Trophoblast cell (in vitro differentiated cells and primary cell): ENCODE data around the gene SLC6A5.

Experiments used
- DNase-seq, 2 donors: peaks; one replicate each; pipeline ENCODE4 v3.0.0-alpha.2; 2016
- H2AFZ ChIP-seq: 2 replicates; pipeline ENCODE4 v1.6.1; 2013; ENCODE audit warnings: low read length, moderate library complexity, mild to moderate bottlenecking; ENCODE audit not compliant: insufficient read depth, poor library complexity
- H2AK5ac ChIP-seq: 2 replicates; pipeline ENCODE4 v1.6.1; 2013; ENCODE audit warnings: mild to moderate bottlenecking, low read length
- H2BK120ac ChIP-seq: 2 replicates; pipeline ENCODE4 v1.6.1; 2013; ENCODE audit warnings: low read length, mild to moderate bottlenecking, moderate library complexity; ENCODE audit not compliant: insufficient read depth, poor library complexity
- H2BK12ac ChIP-seq: 2 replicates; pipeline ENCODE4 v1.6.1; 2013; ENCODE audit warnings: mild to moderate bottlenecking, low read length, moderate library complexity
- H2BK5ac ChIP-seq: 2 replicates; pipeline ENCODE4 v1.6.1; 2013; ENCODE audit warnings: low read length, low read depth, moderate library complexity, mild to moderate bottlenecking; ENCODE audit not compliant: poor library complexity
- H3K14ac ChIP-seq: 2 replicates; pipeline ENCODE4 v1.6.1; 2013; ENCODE audit warnings: mild to moderate bottlenecking, low read length
- H3K18ac ChIP-seq: 2 replicates; pipeline ENCODE4 v1.6.1; 2013; ENCODE audit warnings: mild to moderate bottlenecking, low read length
- H3K23ac ChIP-seq: 2 replicates; pipeline ENCODE4 v1.6.1; 2013; ENCODE audit warnings: low read length
- H3K27ac ChIP-seq: 2 replicates; pipeline ENCODE4 v1.5.1; 2013; ENCODE audit warnings: low read depth, mild to moderate bottlenecking, inconsistent platforms, low read length, moderate library complexity
- H3K27me3 ChIP-seq: 2 replicates; pipeline ENCODE4 v1.6.1; 2013; ENCODE audit warnings: inconsistent platforms, mild to moderate bottlenecking, low read length, moderate library complexity; ENCODE audit not compliant: insufficient read depth
- H3K36me3 ChIP-seq, 2 experiments: 1 replicate in 1 of 2; 2 replicates in 1 of 2; pipeline ENCODE4 v1.6.1; 2013; ENCODE audit warnings: low read length in 2 of 2, mild to moderate bottlenecking in 2 of 2, moderate library complexity in 1 of 2; ENCODE audit not compliant: insufficient read depth in 2 of 2, control insufficient read depth in 1 of 2
- H3K4ac ChIP-seq: 2 replicates; pipeline ENCODE4 v1.6.1; 2013; ENCODE audit warnings: low read depth, mild to moderate bottlenecking, low read length, moderate library complexity
- H3K4me1 ChIP-seq, 2 experiments: 1 replicate in 1 of 2; 2 replicates in 1 of 2; pipeline ENCODE4 v1.6.1; 2013; ENCODE audit warnings: low read length in 2 of 2, mild to moderate bottlenecking in 2 of 2, moderate library complexity in 1 of 2; ENCODE audit not compliant: insufficient read depth in 2 of 2, control insufficient read depth in 1 of 2
- H3K4me2 ChIP-seq: 2 replicates; pipeline ENCODE4 v1.6.1; 2013; ENCODE audit warnings: inconsistent platforms, mild to moderate bottlenecking, low read length, moderate library complexity
- H3K4me3 ChIP-seq: 2 replicates; pipeline ENCODE4 v1.5.1; 2013; ENCODE audit warnings: mild to moderate bottlenecking, low read depth, low read length, inconsistent platforms
- H3K79me1 ChIP-seq: one replicate; pipeline ENCODE4 v1.6.1; 2013; ENCODE audit warnings: low read length
- H3K79me2 ChIP-seq: 2 replicates; pipeline ENCODE4 v1.6.1; 2013; ENCODE audit warnings: low read length, mild to moderate bottlenecking; ENCODE audit not compliant: control insufficient read depth, insufficient read depth, poor library complexity
- H3K9ac ChIP-seq: 2 replicates; pipeline ENCODE4 v1.6.1; 2013; ENCODE audit warnings: mild to moderate bottlenecking, low read length
- H3K9me3 ChIP-seq: 2 replicates; pipeline ENCODE4 v1.6.1; 2013; ENCODE audit warnings: low read depth, mild to moderate bottlenecking, control low read depth, inconsistent platforms, low read length; ENCODE audit not compliant: insufficient read depth
- H4K12ac ChIP-seq: 2 replicates; pipeline ENCODE4 v1.6.1; 2013; ENCODE audit warnings: low read depth, mild to moderate bottlenecking, low read length, moderate library complexity
- H4K8ac ChIP-seq: 2 replicates; pipeline ENCODE4 v1.6.1; 2013; ENCODE audit warnings: low read depth, mild to moderate bottlenecking, low read length, moderate library complexity
- H4K91ac ChIP-seq: one replicate; pipeline ENCODE4 v1.6.1; 2013; ENCODE audit warnings: low read depth, mild to moderate bottlenecking, low read length, moderate library complexity
- WGBS: extraction: QIAGEN DNeasy Blood & Tissue Kit; methylation state at CpG from one replicate; pipeline ENCODE4 v1.1.7; 2013; ENCODE audit warnings: missing lambda C conversion rate; ENCODE audit not compliant: insufficient read length, insufficient coverage; ENCODE audit errors: extremely low coverage; 5-methylcytosine and 5-hydroxymethylcytosine counted together

The SLC6A5 gene

DNA sequence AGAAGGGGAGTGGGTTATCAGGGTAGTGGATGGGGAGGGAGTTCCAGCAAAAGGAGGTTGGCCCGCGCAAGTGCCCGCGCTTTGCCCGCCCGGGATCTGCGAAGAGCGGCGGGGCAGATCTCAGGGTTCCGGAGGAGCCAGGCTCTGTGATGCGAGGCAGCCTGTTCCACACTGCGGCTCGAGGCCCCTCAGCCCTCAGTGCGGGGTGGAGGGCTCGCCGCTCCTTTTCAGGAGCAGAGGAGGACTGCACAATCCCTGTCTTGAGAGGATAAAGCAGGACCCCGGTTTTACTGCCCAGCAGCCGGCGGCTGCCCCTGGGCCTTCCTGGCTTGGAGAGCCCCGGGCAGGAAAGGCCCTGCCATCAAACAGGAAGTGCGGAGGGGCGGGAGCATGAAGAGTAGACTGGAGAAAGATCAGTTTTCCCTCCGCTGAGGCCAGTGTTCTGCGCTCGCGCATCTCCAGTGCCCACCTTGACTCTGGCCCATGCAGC is 6.2 kb downstream of the SLC6A5 start:
- H2AK5ac ChIP-seq = no peak overlapping the region
- no peak overlapping the region for H2AFZ ChIP-seq
- H4K91ac ChIP-seq = no peak overlapping the region
- H3K9me3 ChIP-seq = peaks cover 4% of the 10 kb centered on the region
- H2BK120ac ChIP-seq = no peak overlapping the region
- no peaks in the 10 kb centered on the region for H3K79me1 ChIP-seq
- H3K27ac ChIP-seq = no peak overlapping the region
- H3K4me1 ChIP-seq = peaks cover 0 to 3% of the 10 kb centered on the region in 2 experiments
- no peak for DNase-seq
- WGBS = no CpG with 5 or more reads among the region's 26 CpGs
- no peak overlapping the region for H2BK12ac ChIP-seq
- no peak overlapping the region for H3K4me2 ChIP-seq
- H3K4me3 ChIP-seq = peak overlapping the region; percentile 14
- H3K18ac ChIP-seq = no peak overlapping the region
- H3K9ac ChIP-seq = no peak overlapping the region
- peaks cover 26% of the 10 kb centered on the region for H3K27me3 ChIP-seq
- H4K12ac ChIP-seq = no peak overlapping the region
- no peak overlapping the region for H2BK5ac ChIP-seq
- H3K14ac ChIP-seq = no peak overlapping the region
- H3K36me3 ChIP-seq = no peaks in the 10 kb centered on the region
- no peak overlapping the region for H3K23ac ChIP-seq
- H3K79me2 ChIP-seq = no peaks in the 10 kb centered on the region
- no peak overlapping the region for H3K4ac ChIP-seq
- no peak overlapping the region for H4K8ac ChIP-seq

DNA sequence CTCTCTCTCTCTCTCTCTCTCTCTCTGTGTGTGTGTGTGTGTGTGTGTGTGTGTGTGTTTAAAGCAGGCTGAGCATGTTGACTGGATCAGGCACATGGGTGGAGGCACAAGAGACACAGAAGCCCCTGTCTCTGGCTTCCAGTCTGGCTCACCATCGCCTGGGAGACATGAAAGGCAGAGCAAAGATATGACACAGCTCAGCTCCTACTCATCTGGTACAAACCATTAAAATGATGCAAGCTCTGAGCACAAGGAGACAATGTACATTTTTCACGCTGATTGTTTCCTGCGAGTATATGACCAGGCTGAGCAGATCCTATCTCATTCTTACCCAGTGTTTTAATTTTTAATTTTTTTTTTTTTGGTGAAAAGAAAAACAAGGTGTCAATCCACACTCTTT is 9.5 kb downstream of the SLC6A5 start:
- Histone ChIP-seq H3K27me3 (no peaks in the 10 kb centered on the region), H3K4me2 (no peak overlapping the region), H3K79me1 (no peaks in the 10 kb centered on the region), H3K14ac (no peak overlapping the region), H4K8ac (no peak overlapping the region), H4K91ac (no peak overlapping the region), H2BK12ac (no peak overlapping the region), H3K36me3 (no peaks in the 10 kb centered on the region), H4K12ac (no peak overlapping the region), H3K4me1 (peaks cover 0 to 3% of the 10 kb centered on the region in 2 experiments), H2AFZ (no peak overlapping the region), H3K79me2 (no peaks in the 10 kb centered on the region), H3K9ac (no peak overlapping the region), H3K9me3 (no peaks in the 10 kb centered on the region), H3K27ac (no peak overlapping the region), H2BK5ac (no peak overlapping the region), H3K4me3 (no peak overlapping the region), H3K4ac (no peak overlapping the region), H3K18ac (no peak overlapping the region), H2BK120ac (no peak overlapping the region), H2AK5ac (no peak overlapping the region), H3K23ac (no peak overlapping the region)
- no peak for DNase-seq
- WGBS = no CpG with 5 or more reads among the region's 3 CpGs

DNA sequence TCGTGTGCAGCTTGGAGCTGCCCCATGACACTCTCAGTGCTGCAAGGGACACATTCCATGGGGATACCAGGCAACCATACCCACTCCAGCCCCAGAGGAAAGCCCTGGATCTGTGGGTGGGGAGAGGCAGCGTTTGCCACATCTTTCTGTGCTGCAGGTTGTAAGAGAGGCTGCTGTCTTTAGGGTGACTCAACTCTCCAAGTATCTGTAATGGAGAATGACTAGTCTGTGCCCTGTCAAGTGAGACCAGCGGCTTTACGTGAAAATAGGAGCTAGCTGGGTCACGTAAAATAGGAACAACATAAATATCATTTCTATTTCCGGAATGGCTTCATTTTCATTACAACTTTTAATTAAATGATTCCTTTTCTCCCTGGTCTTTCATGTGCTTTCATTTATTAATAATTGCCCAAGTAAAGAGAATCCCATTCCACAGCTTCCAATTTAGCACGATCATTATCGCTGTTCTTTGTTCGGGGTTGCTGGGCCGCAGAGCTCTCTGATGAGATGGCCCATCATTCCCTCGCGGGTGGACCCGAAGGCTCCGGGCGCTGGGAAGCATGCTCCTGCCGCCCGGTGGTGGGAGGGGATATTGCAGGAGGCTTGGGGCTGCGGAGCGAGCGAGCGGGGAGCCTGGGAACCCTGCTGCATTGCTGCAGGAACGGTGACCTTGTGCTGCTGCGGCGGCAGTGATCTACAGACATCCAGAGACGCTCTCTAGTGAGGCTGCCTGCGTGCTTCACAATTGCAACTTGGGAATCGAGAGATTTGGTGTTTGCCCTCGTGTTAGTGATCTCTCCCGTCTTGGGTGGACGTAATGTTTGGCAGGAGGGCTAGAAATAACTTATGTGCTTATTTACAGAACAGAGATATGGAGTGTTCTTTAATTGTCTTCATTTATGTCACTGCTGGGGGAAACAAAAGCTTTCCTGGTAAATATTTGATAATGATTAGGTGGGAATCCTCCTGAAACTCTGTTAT is 10.6 kb downstream of the SLC6A5 start:
- no peaks in the 10 kb centered on the region for H3K36me3 ChIP-seq
- no CpG with 5 or more reads among the region's 30 CpGs for WGBS
- no peak overlapping the region for H3K4ac ChIP-seq
- peak overlapping the region; percentile 41 for H3K4me2 ChIP-seq
- H3K27ac ChIP-seq = no peak overlapping the region
- H3K79me1 ChIP-seq = no peaks in the 10 kb centered on the region
- H3K23ac ChIP-seq = no peak overlapping the region
- H2AFZ ChIP-seq = no peak overlapping the region
- no peak overlapping the region for H3K14ac ChIP-seq
- H4K91ac ChIP-seq = no peak overlapping the region
- H2BK5ac ChIP-seq = no peak overlapping the region
- H2BK120ac ChIP-seq = no peak overlapping the region
- no peak overlapping the region for H2BK12ac ChIP-seq
- H4K12ac ChIP-seq = no peak overlapping the region
- no peaks in the 10 kb centered on the region for H3K27me3 ChIP-seq
- no peak overlapping the region for H2AK5ac ChIP-seq
- no peak overlapping the region for H3K9ac ChIP-seq
- no peaks in the 10 kb centered on the region for H3K9me3 ChIP-seq
- H3K4me1 ChIP-seq = peaks cover 0 to 3% of the 10 kb centered on the region in 2 experiments
- H3K79me2 ChIP-seq = no peaks in the 10 kb centered on the region
- no peak overlapping the region for H3K4me3 ChIP-seq
- DNase-seq = peak; percentile 48 to 75
- H4K8ac ChIP-seq = no peak overlapping the region
- no peak overlapping the region for H3K18ac ChIP-seq

DNA sequence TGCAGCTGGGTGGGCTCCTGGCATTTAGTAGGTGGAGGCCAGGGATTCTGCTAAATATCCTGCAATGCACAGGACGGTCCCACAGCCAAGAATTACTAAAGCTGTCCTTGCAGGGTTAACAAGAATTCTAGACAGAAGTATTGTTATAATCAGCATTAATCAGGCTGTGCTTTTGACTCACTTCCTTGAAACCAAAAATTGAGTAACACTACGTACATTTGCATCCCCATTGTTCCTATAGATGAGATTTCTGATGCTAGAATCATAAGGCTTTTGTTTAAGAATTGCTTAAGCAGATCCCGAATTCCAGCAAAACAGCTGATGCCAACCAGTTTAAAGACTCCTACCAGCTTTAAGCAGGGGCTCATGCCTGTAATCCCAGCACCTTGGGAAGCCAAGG is 11.4 kb downstream of the SLC6A5 start:
- Histone ChIP-seq H3K9me3 (no peaks in the 10 kb centered on the region), H3K4ac (no peak overlapping the region), H3K18ac (no peak overlapping the region), H3K4me1 (peaks cover 0 to 3% of the 10 kb centered on the region in 2 experiments), H2BK120ac (no peak overlapping the region), H3K79me1 (no peaks in the 10 kb centered on the region), H2BK12ac (no peak overlapping the region), H3K23ac (no peak overlapping the region), H3K27ac (no peak overlapping the region), H2AFZ (no peak overlapping the region), H2BK5ac (no peak overlapping the region), H3K27me3 (no peaks in the 10 kb centered on the region), H3K79me2 (no peaks in the 10 kb centered on the region), H3K36me3 (no peaks in the 10 kb centered on the region), H4K91ac (no peak overlapping the region), H3K9ac (no peak overlapping the region), H3K4me3 (no peak overlapping the region), H2AK5ac (no peak overlapping the region), H3K14ac (no peak overlapping the region), H4K8ac (no peak overlapping the region), H3K4me2 (no peak overlapping the region), H4K12ac (no peak overlapping the region)
- no CpG with 5 or more reads among the region's 3 CpGs for WGBS
- DNase-seq = no peak
